Thyroid gland (tissue), 4 donors: ENCODE results near the gene MAML1. TPM values are rescaled to one million over a fixed set of nuclear protein-coding genes. Genes with fewer than 3 reads are reported as not detected.

Experiments
- DNase-seq, 2 donors: peaks; one replicate each; pipeline ENCODE4 v3.0.0-alpha.2; 2019
- H3K27ac ChIP-seq, 3 donors: fragments of 200-600 bp; sonication (generic); 1 replicate in 2 of 3; 2 replicates in 1 of 3; pipeline ENCODE4 v1.5.1; 2016 to 2019; ENCODE audit warnings: mild to moderate bottlenecking in 1 of 3, moderate library complexity in 1 of 3
- H3K27me3 ChIP-seq: fragments of 200-600 bp; sonication (generic); one replicate; pipeline ENCODE4 v1.5.1; 2019
- H3K36me3 ChIP-seq, 2 donors: fragments of 200-600 bp; sonication (generic); one replicate each; pipeline ENCODE4 v1.5.1; 2016 to 2019
- H3K4me1 ChIP-seq, 2 donors: fragments of 200-600 bp; sonication (generic); one replicate each; pipeline ENCODE4 v1.5.1; 2017 to 2019
- H3K4me3 ChIP-seq, 3 donors: fragments of 200-600 bp; sonication (generic); replicated peaks in 1 of 3; 1 replicate in 2 of 3; 2 replicates in 1 of 3; pipeline ENCODE4 v1.5.1; 2016; ENCODE audit warnings: mild to moderate bottlenecking in 1 of 3
- H3K9me3 ChIP-seq: fragments of 200-600 bp; sonication (generic); one replicate; pipeline ENCODE4 v1.5.1; 2017
- POLR2A ChIP-seq, 2 donors: fragments of 450-650 bp; IDR thresholded peaks; one replicate each; pipeline ENCODE4 v1.6.1; 2017; ENCODE audit warnings: antibody characterized with exemption in 2 of 2, mild to moderate bottlenecking in 2 of 2, moderate library complexity in 1 of 2
- WGBS, 2 donors: methylation state at CpG; one replicate each; pipeline ENCODE4 v1.1.5; 2017; 5-methylcytosine and 5-hydroxymethylcytosine counted together
- intact Hi-C: fragments of 100-400 bp; cut with DNase I; formaldehyde crosslinking; loops from one replicate; pipeline ENCODE4 v1.15.1; 2023
- total RNA-seq, 4 donors: library from RNA; depleted of rRNA; stranded (reverse); fragments of >200 nt; gene quantifications; one replicate each; pipeline ENCODE4 v1.2.3, GENCODE V29; 2016
- TF ChIP-seq, protein P1 (sequence below), 6 experiments: fragments of 200-600 bp in 3 of 6; fragments of 450-650 bp in 3 of 6; sonication (generic) in 3 of 6; IDR thresholded peaks; one replicate each; pipeline ENCODE4 v1.5.1; 2016 to 2019; ENCODE audit warnings: antibody characterized with exemption in 6 of 6, mild to moderate bottlenecking in 2 of 6, inconsistent platforms in 1 of 6, moderate library complexity in 1 of 6

MAML1 gene
- total RNA-seq, 4 donors from 2014 or later = 27.3 to 46.7 (median 28.0) TPM

DNA sequence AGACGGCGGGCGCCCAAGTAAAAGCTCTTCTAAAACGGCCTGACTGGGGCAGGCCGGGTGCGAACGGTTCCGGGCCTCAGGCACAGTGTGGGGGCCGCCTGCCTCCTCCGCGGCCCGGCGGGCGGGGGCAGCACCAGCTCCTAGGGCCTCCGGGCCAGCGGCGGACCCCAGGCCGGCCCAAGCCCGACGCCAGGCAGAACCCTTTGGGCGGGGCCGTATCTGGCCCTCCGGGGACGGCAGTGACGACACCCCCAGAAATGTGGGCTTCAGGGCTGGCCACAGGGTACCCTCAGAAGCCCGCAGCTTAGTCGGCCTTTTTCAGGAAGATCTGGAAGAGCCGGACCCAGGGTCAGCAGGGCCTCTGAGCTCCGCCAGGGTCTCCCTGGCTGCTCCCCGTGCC lies 65.1 kb downstream of the MAML1 start:
- Histone ChIP-seq H3K9me3 (no peaks in the 10 kb centered on the region), H3K36me3 (peaks cover 24 to 41% of the 10 kb centered on the region in 2 donors), H3K4me3 (no peak overlapping the region), H3K27me3 (no peaks in the 10 kb centered on the region), H3K4me1 (peaks cover 35 to 51% of the 10 kb centered on the region in 2 donors), H3K27ac (no peak overlapping the region)
- TF ChIP-seq, protein P1, sequence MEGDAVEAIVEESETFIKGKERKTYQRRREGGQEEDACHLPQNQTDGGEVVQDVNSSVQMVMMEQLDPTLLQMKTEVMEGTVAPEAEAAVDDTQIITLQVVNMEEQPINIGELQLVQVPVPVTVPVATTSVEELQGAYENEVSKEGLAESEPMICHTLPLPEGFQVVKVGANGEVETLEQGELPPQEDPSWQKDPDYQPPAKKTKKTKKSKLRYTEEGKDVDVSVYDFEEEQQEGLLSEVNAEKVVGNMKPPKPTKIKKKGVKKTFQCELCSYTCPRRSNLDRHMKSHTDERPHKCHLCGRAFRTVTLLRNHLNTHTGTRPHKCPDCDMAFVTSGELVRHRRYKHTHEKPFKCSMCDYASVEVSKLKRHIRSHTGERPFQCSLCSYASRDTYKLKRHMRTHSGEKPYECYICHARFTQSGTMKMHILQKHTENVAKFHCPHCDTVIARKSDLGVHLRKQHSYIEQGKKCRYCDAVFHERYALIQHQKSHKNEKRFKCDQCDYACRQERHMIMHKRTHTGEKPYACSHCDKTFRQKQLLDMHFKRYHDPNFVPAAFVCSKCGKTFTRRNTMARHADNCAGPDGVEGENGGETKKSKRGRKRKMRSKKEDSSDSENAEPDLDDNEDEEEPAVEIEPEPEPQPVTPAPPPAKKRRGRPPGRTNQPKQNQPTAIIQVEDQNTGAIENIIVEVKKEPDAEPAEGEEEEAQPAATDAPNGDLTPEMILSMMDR (IDR thresholded peaks at IDR 0.05) = no peak
- no peak for TF ChIP-seq POLR2A (IDR thresholded peaks at IDR 0.05)
- intact Hi-C loops = loop anchor here (5.0 kb wide), 2 partner anchors 35 to 60 kb away; partner anchors contain the start of gene MRNIP
- WGBS, 2 donors = 94 to 97% methylated on average over 21 to 27 of the region's 30 CpGs
- DNase-seq = no peak

DNA sequence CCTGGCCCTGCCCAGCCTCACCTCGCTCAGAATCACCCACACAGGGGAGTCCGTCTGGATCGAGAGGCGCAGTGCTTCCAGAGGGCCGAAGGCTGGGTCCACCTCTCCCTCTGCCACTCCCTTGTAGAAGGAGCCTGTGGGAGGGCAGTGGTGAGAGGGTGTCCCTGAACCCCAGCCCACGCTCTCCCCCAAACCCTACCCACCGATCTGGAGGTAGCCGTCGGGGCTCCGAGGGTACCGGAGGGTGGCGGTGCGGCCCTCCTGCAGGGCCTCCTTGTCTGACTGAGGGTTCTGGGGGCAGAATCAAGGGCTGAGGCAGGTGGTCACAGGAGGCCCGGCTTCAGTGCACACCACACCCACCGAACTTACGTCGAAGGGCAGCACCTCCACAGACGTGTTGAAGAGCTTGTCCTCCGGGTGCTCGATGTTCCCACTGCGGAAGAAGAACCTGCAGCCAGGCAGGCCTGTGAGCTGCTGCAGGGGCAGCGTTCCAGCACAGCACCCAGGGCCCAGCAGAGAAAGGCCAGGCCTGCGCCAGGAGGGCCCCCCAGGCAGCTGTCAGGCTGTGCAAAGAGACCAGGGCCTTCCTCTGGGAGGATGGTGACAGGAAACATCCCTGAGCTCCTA lies 65.6 kb downstream of the MAML1 start:
- 96 to 100% methylated on average over 3 to 20 of the region's 23 CpGs for WGBS, 2 donors
- H3K9me3 ChIP-seq = no peaks in the 10 kb centered on the region
- no peak for DNase-seq
- H3K4me3 ChIP-seq = no peak overlapping the region
- intact Hi-C loops = loop anchor here (5.0 kb wide), 2 partner anchors 36 to 59 kb away; partner anchors contain the start of gene MRNIP
- H3K27me3 ChIP-seq = no peaks in the 10 kb centered on the region
- H3K36me3 ChIP-seq = peaks cover 24 to 41% of the 10 kb centered on the region in 2 donors
- H3K4me1 ChIP-seq = peaks cover 34 to 47% of the 10 kb centered on the region in 2 donors
- TF ChIP-seq, protein P1 (IDR thresholded peaks at IDR 0.05) = no peak
- TF ChIP-seq POLR2A (IDR thresholded peaks at IDR 0.05) = no peak
- H3K27ac ChIP-seq = no peak overlapping the region

DNA sequence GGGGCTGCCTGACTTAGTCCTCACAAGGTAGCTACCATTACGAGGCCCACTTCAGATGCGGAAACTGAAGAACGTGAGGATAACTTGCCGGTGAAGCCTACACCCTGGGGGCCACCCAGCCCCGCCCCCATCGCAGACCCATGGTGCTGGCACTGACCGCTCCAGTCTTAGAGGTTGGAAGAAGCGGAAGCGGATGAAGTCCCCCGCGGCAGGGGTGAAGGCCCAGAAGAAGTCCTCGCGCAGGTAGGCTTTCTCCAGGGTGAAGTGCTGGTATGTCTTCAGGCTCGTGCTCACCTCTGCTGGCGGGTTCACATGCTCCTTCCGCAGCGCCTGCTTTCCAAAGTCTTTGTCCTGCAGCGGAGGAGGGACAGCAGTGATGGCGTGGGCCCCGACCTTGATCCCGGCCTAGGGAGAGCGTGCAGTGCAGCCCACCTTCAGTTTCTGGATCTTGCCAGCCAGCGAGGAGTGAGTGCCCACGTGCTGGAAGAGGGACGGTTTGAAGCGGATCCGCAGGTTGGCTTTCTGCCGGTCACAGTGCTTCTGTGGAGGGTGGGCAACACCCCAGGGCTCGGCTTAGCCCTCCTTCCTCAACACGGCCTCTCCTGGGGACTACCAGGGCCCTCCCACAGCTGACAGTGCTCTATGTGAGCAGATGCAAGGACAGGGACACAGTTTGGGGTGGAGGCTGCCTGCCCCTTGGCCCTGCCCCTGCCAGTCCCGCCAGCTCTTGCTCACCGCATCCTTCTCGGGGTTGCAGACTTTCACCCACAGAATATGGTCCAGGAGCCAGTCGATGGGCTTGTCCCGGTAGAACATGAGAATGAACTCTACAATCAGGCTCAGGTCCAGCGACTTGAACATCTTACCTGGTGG lies 66.4 kb downstream of the MAML1 start:
- intact Hi-C loops = loop anchor here (5.0 kb wide), 2 partner anchors 37 to 58 kb away; partner anchors contain the start of gene MRNIP
- no peaks in the 10 kb centered on the region for H3K27me3 ChIP-seq
- WGBS, 2 donors = 93 to 97% methylated on average over 24 to 35 of the region's 36 CpGs
- peaks cover 24 to 41% of the 10 kb centered on the region in 2 donors for H3K36me3 ChIP-seq
- H3K4me1 ChIP-seq = peaks cover 26 to 46% of the 10 kb centered on the region in 2 donors
- no peak overlapping the region for H3K27ac ChIP-seq
- TF ChIP-seq, protein P1 (IDR thresholded peaks at IDR 0.05) = no peak
- no peak for TF ChIP-seq POLR2A (IDR thresholded peaks at IDR 0.05)
- H3K4me3 ChIP-seq = no peak overlapping the region
- no peaks in the 10 kb centered on the region for H3K9me3 ChIP-seq
- no peak for DNase-seq

DNA sequence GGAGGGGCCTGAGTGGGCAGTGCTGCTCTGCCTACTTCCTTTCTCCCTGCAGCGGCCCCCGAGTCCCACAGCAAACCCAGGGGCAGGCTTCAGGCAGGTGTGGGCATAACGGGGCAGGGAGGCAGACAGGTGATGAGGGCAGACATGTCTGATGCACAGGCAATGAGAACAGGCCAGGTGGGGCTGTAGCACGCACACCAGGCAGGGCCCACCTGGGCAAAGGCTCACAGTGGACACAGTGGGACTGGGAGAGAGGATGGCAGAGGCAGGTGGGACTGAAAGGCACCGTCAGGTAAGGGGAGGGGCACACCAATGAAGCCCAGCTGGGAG lies 67.0 kb downstream of the MAML1 start:
- Histone ChIP-seq H3K4me3 (no peak overlapping the region), H3K9me3 (no peaks in the 10 kb centered on the region), H3K36me3 (peaks cover 24 to 41% of the 10 kb centered on the region in 2 donors), H3K4me1 (peaks cover 20 to 46% of the 10 kb centered on the region in 2 donors), H3K27me3 (no peaks in the 10 kb centered on the region), H3K27ac (no peak overlapping the region)
- TF ChIP-seq, protein P1 (IDR thresholded peaks at IDR 0.05) = no peak
- no peak for TF ChIP-seq POLR2A (IDR thresholded peaks at IDR 0.05)
- WGBS, 2 donors = 94 to 95% methylated on average over 5 of the region's 5 CpGs
- intact Hi-C loops = loop anchor here (5.0 kb wide), 2 partner anchors 37 to 58 kb away; partner anchors contain the start of gene MRNIP
- no peak for DNase-seq
